Upper lobe of left lung (tissue), 6 donors: ENCODE data around the gene PPP6C. TPM values are rescaled to one million over a fixed set of nuclear protein-coding genes. Genes with fewer than 3 reads are reported as not detected.
"Not testable (repeated sequence)": the region's sequence is repeated elsewhere in the genome, so short reads cannot be mapped to it uniquely, and the experiment has no call there.

Experiments used
- ATAC-seq, 2 donors: fragments of 200-7000 bp; cut with Tn5 transposase; one replicate each; pipeline ENCODE4 v1.9.1; 2022; ENCODE audit warnings: mild to moderate bottlenecking in 2 of 2, moderate library complexity in 2 of 2; ENCODE audit not compliant: low FRiP score in 2 of 2
- DNase-seq, 2 donors: peaks; one replicate each; pipeline ENCODE4 v3.0.0-alpha.2; 2019 to 2020
- H3K27ac ChIP-seq, 4 donors: fragments of 200-600 bp; sonication (generic); one replicate each; pipeline ENCODE4 v1.5.1; 2016 to 2019
- H3K27me3 ChIP-seq, 4 donors: fragments of 200-600 bp; sonication (generic); one replicate each; pipeline ENCODE4 v1.5.1; 2017 to 2019
- H3K36me3 ChIP-seq, 4 donors: fragments of 200-600 bp; sonication (generic); one replicate each; pipeline ENCODE4 v1.5.1; 2016 to 2019
- H3K4me1 ChIP-seq, 4 donors: fragments of 200-600 bp; sonication (generic); one replicate each; pipeline ENCODE4 v1.5.1; 2018 to 2019
- H3K4me3 ChIP-seq, 4 donors: fragments of 200-600 bp; sonication (generic); one replicate each; pipeline ENCODE4 v1.5.1; 2017 to 2019; ENCODE audit warnings: mild to moderate bottlenecking in 2 of 4, moderate library complexity in 1 of 4
- H3K9me3 ChIP-seq, 4 donors: fragments of 200-600 bp; sonication (generic); one replicate each; pipeline ENCODE4 v1.5.1; 2018 to 2019
- EP300 ChIP-seq, 4 donors: sonication (generic); formaldehyde crosslinking; IDR thresholded peaks; one replicate each; pipeline ENCODE4 v1.5.1; 2017; ENCODE audit warnings: antibody characterized with exemption in 4 of 4, control low read depth in 2 of 4
- POLR2A ChIP-seq, 4 donors: fragments of 450-650 bp; IDR thresholded peaks; one replicate each; pipeline ENCODE4 v1.5.1; 2016 to 2017; ENCODE audit warnings: antibody characterized with exemption in 4 of 4, mild to moderate bottlenecking in 2 of 4
- POLR2AphosphoS5 ChIP-seq, 2 donors: sonication (generic); formaldehyde crosslinking; IDR thresholded peaks; one replicate each; pipeline ENCODE4 v1.5.1; 2017; ENCODE audit warnings: antibody characterized with exemption in 2 of 2
- WGBS, 2 donors: methylation state at CpG; one replicate each; pipeline ENCODE4 v1.1.5; 2017 to 2018; 5-methylcytosine and 5-hydroxymethylcytosine counted together
- total RNA-seq, 6 donors: library from RNA; depleted of rRNA in 4 of 6; stranded (reverse); fragments of >200 nt in 4 of 6; gene quantifications; one replicate each; pipeline versions ENCODE4 v1.1.0 to v1.2.1, GENCODE V29; 2016 to 2021
- TF ChIP-seq, protein P1 (sequence below), 6 experiments: fragments of 450-650 bp in 4 of 6; fragments of 200-600 bp in 2 of 6; sonication (generic) in 2 of 6; IDR thresholded peaks; one replicate each; pipeline ENCODE4 v1.5.1; 2016 to 2019; ENCODE audit warnings: antibody characterized with exemption in 6 of 6
- donor health status: DM: no; HTN: no; CAD: no; lungs with moderate emphysema.
- donor health status: DM: no; HTN: yes; CAD: no; lungs with severe emphysema.

The PPP6C gene
- total RNA-seq, 6 donors from 2014 or later: 7.5 to 42.5 (median 36.7) TPM

DNA sequence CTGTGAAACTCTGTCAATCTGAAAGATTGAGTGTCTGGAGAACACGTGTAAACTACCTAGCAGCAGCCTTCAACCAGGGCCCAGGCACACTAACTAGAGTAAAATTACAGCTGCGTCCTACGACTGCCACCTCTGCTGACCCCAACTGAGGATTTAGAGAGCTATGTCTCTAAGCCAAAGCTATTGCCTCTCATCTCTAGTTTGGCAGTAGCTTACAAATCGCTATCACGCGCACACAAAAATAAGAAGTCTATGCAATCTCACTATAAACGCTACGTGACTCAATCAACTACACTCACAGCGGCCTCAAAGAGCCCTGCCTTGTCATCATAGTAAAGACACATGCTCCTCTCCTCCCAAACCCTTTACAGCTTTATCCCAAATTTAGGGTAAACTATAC lies 8.7 kb downstream of the PPP6C start:
- no peak overlapping the region for H3K27ac ChIP-seq
- DNase-seq: no peak
- H3K27me3 ChIP-seq: no peaks in the 10 kb centered on the region
- peaks cover 13 to 41% (median 15%) of the 10 kb centered on the region in 4 donors for H3K4me1 ChIP-seq
- WGBS, 2 donors: 84 to 90% methylated on average over 9 of the region's 9 CpGs
- TF ChIP-seq EP300 (IDR thresholded peaks at IDR 0.05) (no peak), POLR2AphosphoS5 (IDR thresholded peaks at IDR 0.05) (no peak)
- TF ChIP-seq, protein P1, sequence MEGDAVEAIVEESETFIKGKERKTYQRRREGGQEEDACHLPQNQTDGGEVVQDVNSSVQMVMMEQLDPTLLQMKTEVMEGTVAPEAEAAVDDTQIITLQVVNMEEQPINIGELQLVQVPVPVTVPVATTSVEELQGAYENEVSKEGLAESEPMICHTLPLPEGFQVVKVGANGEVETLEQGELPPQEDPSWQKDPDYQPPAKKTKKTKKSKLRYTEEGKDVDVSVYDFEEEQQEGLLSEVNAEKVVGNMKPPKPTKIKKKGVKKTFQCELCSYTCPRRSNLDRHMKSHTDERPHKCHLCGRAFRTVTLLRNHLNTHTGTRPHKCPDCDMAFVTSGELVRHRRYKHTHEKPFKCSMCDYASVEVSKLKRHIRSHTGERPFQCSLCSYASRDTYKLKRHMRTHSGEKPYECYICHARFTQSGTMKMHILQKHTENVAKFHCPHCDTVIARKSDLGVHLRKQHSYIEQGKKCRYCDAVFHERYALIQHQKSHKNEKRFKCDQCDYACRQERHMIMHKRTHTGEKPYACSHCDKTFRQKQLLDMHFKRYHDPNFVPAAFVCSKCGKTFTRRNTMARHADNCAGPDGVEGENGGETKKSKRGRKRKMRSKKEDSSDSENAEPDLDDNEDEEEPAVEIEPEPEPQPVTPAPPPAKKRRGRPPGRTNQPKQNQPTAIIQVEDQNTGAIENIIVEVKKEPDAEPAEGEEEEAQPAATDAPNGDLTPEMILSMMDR (IDR thresholded peaks at IDR 0.05): no peak
- H3K4me3 ChIP-seq: no peak overlapping the region
- no peaks in the 10 kb centered on the region for H3K9me3 ChIP-seq
- peaks cover 0 to 5% (median 0%) of the 10 kb centered on the region in 4 donors for H3K36me3 ChIP-seq
- ATAC-seq: no peak

DNA sequence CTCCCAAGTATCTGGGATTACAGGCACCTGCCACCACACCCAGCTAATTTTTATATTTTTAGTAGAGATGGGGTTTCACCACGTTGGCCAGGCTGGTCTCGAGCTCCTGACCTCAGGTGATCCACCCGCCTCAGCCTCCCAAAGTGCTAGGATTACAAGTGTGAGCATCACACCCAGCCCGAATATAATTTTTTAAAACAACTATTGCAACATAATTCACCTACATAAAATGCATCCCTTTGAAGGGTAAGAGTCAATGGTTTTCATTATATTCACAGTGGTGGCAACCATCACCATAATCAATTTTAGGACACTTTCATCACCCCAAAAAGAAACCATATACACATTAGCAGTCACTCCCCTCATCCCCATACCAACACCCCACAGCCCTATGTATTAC lies 9.8 kb downstream of the PPP6C start:
- H3K4me3 ChIP-seq, H3K27me3 ChIP-seq, DNase-seq, ATAC-seq, H3K36me3 ChIP-seq, H3K27ac ChIP-seq, H3K9me3 ChIP-seq: not testable (repeated sequence)
- peaks cover 13 to 32% (median 15%) of the 10 kb centered on the region in 4 donors for H3K4me1 ChIP-seq
- 91 to 95% methylated on average over 4 of the region's 4 CpGs for WGBS, 2 donors

DNA sequence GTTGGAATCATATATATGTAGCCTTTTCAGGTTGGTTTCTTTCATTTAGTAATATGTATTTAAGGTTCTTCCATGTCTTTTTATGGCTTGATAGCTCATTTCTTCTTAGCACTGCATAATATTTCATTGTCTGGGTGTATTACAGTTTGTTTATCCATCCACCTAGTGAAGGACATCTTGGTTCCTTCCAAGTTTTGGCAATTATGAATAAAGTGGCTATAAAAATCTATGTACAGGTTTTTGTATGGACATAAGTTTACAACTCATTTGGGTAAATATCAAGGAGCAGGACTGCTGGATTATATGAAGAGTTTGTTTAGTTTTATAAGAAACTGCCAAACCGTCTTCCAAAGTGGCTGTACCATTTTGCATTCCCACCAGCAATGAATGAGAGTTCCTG lies 11.7 kb downstream of the PPP6C start:
- DNase-seq: no peak
- ATAC-seq: no peak
- TF ChIP-seq POLR2AphosphoS5 (IDR thresholded peaks at IDR 0.05): no peak
- no peak for TF ChIP-seq EP300 (IDR thresholded peaks at IDR 0.05)
- H3K27ac ChIP-seq: no peak overlapping the region
- H3K9me3 ChIP-seq: no peaks in the 10 kb centered on the region
- peaks cover 0 to 7% (median 0%) of the 10 kb centered on the region in 4 donors for H3K36me3 ChIP-seq
- WGBS, 2 donors: 96 to 100% methylated on average over 1 of the region's 1 CpG
- no peaks in the 10 kb centered on the region for H3K27me3 ChIP-seq
- no peak overlapping the region for H3K4me3 ChIP-seq
- peaks cover 2 to 31% (median 11%) of the 10 kb centered on the region in 4 donors for H3K4me1 ChIP-seq

DNA sequence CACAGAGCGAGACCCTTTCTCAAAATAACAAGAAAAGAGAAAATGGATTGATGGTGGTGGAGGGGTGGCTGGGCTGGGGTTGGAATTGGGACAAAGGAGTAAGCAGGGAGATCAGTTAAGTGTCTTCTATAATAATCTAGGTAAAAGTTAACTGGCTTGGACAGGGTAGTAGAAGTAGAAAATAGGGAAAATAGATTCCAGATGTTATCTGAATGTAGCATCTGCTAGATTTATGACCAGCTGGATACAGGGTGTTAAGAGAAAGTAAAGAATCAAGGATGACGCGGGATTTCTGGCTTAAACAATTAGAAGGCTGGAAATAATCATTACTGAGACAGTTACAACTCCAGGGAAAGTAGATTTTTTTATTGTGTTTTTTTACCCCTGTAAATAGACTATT lies 13.0 kb downstream of the PPP6C start:
- 82 to 95% methylated on average over 3 of the region's 3 CpGs for WGBS, 2 donors
- Histone ChIP-seq H3K4me3 (no peak overlapping the region), H3K9me3 (no peaks in the 10 kb centered on the region), H3K4me1 (peaks cover 10 to 33% (median 22%) of the 10 kb centered on the region in 4 donors), H3K27me3 (no peaks in the 10 kb centered on the region), H3K36me3 (peaks cover 0 to 7% (median 0%) of the 10 kb centered on the region in 4 donors), H3K27ac (no peak overlapping the region)
- DNase-seq (no peak), ATAC-seq (peak in 1 of 2 donors; percentile 56)
- TF ChIP-seq, protein P1 (IDR thresholded peaks at IDR 0.05): no peak
- no peak for TF ChIP-seq EP300 (IDR thresholded peaks at IDR 0.05)
- TF ChIP-seq POLR2AphosphoS5 (IDR thresholded peaks at IDR 0.05): no peak
- no peak for TF ChIP-seq POLR2A (IDR thresholded peaks at IDR 0.05)

DNA sequence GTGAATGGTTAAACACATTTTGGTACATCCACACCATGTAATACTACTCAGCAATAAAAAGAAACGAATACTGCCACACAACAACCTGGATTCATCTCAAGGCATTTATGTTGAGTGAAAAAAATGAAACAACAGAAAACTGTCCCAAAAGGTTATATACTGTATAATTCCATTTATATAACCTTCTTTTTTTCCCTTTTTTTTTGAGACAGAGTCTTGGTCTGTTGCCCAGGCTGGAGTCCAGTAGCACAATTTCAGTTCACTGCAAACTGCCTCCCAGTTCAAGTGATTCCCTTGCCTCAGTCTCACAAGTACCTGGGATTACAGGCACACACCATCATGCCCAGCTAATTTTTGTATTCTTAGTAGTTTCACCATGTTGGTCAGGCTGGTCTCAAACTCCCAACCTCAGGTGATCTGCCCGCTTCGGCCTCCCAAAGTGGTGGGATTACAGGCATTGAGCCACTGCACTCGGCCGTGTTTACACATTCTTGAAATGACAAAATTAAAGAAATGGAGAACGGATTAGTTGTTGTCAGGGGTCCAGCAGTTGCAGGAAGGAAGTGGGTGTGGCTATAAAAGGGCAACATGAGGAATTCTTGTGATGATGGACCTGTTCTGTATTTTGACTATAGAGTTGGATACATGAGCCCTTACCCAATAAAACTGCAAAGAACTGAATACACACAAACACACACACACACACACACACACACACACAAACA lies 17.4 kb downstream of the PPP6C start:
- Histone ChIP-seq H3K9me3 (no peaks in the 10 kb centered on the region), H3K27me3 (no peaks in the 10 kb centered on the region), H3K36me3 (peaks cover 0 to 29% (median 13%) of the 10 kb centered on the region in 4 donors), H3K4me3 (no peak overlapping the region), H3K4me1 (peaks cover 10 to 27% (median 22%) of the 10 kb centered on the region in 4 donors), H3K27ac (peak overlapping the region in 1 of 4 donors; percentile 55)
- no peak for DNase-seq
- TF ChIP-seq, protein P1 (IDR thresholded peaks at IDR 0.05): no peak
- TF ChIP-seq POLR2AphosphoS5 (IDR thresholded peaks at IDR 0.05) (no peak), EP300 (IDR thresholded peaks at IDR 0.05) (no peak), POLR2A (IDR thresholded peaks at IDR 0.05) (no peak)
- 27% methylated on average over 6 of the region's 6 CpGs for WGBS, 2 donors
- no peak for ATAC-seq

DNA sequence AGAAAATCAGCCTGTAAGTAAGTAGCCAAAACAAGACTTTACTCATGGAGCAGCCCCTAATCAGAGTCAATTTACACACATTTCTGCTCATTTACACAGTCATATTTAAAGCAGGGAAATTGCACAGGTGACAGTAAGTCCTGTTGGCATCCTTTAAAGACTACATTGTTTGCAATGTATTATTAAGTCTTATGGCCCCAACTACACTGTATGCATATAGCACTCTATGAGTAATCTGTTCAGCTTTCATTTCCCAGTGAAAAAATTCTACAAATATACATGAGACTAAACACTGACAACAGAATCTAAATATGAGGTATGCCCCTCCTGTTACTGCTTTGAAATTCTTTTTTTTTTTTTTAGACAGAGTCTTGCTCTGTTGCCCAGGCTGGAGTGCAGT lies 19.7 kb downstream of the PPP6C start:
- H3K27ac ChIP-seq: no peak overlapping the region
- ATAC-seq: no peak
- no peak overlapping the region for H3K4me3 ChIP-seq
- H3K36me3 ChIP-seq: peaks cover 0 to 30% (median 13%) of the 10 kb centered on the region in 4 donors
- TF ChIP-seq POLR2A (IDR thresholded peaks at IDR 0.05): no peak
- TF ChIP-seq POLR2AphosphoS5 (IDR thresholded peaks at IDR 0.05): no peak
- no peak for TF ChIP-seq EP300 (IDR thresholded peaks at IDR 0.05)
- TF ChIP-seq, protein P1 (IDR thresholded peaks at IDR 0.05): no peak
- H3K9me3 ChIP-seq: no peaks in the 10 kb centered on the region
- H3K27me3 ChIP-seq: no peaks in the 10 kb centered on the region
- DNase-seq: no peak
- peaks cover 8 to 27% (median 22%) of the 10 kb centered on the region in 4 donors for H3K4me1 ChIP-seq
